ENCODE data around the gene AKAP13.
"Not testable (repeated sequence)": the region's sequence is repeated elsewhere in the genome, so short reads cannot be mapped to it uniquely, and the experiment has no call there.

AKAP13 gene

GRCh38 chr15:85789496-85789875 is 409.1 kb downstream of the AKAP13 start:
- peaks cover 7% of the 10 kb centered on the region for H3K36me3 Mint-ChIP-seq (ENCODE audit: insufficient read depth)
- no peaks in the 10 kb centered on the region for H3K9me3 Mint-ChIP-seq
- no peak for ATAC-seq (replicated peaks; ENCODE audit: extremely low read depth, poor library complexity, severe bottlenecking)
- no peak overlapping the region for H3K4me3 Mint-ChIP-seq
- H3K4me1 Mint-ChIP-seq, result peaks cover 63% of the 10 kb centered on the region
- no peak for DNase-seq (ENCODE audit: low spot score in 2 of 2)
- H3K27me3 Mint-ChIP-seq, result no peaks in the 10 kb centered on the region
- no peak overlapping the region for H3K27ac Mint-ChIP-seq (ENCODE audit: low read depth)

GRCh38 chr15:85792102-85792731 is 411.8 kb downstream of the AKAP13 start:
- Mint-ChIP-seq H3K36me3 (ENCODE audit: insufficient read depth) (peaks cover 6% of the 10 kb centered on the region), H3K9me3 (no peaks in the 10 kb centered on the region), H3K4me1 (peaks cover 52% of the 10 kb centered on the region), H3K27me3 (no peaks in the 10 kb centered on the region), H3K4me3 (peak overlapping the region; percentile 90), H3K27ac (ENCODE audit: low read depth) (peak overlapping the region; percentile 69)
- DNase-seq (ENCODE audit: low spot score in 2 of 2), result no peak
- ATAC-seq (replicated peaks; ENCODE audit: extremely low read depth, poor library complexity, severe bottlenecking), result no peak

- H3K9me3 Mint-ChIP-seq, result no peaks in the 10 kb centered on the region
- no peak for ATAC-seq (replicated peaks; ENCODE audit: extremely low read depth, poor library complexity, severe bottlenecking)
- peaks cover 4% of the 10 kb centered on the region for H3K36me3 Mint-ChIP-seq (ENCODE audit: insufficient read depth)
- DNase-seq (ENCODE audit: low spot score in 2 of 2), result no peak
- peak overlapping the region; percentile 90 for H3K4me3 Mint-ChIP-seq
- H3K27me3 Mint-ChIP-seq, result no peaks in the 10 kb centered on the region
- peaks cover 47% of the 10 kb centered on the region for H3K4me1 Mint-ChIP-seq
- H3K27ac Mint-ChIP-seq (ENCODE audit: low read depth), result peak overlapping the region; percentile 69
These were observed 412.6 kb downstream of the AKAP13 start for GRCh38 chr15:85792912-85793590.

GRCh38 chr15:85793641-85794597 is 413.5 kb downstream of the AKAP13 start:
- peaks cover 47% of the 10 kb centered on the region for H3K4me1 Mint-ChIP-seq
- peaks cover 4% of the 10 kb centered on the region for H3K36me3 Mint-ChIP-seq (ENCODE audit: insufficient read depth)
- H3K4me3 Mint-ChIP-seq, result peak overlapping the region; percentile 90
- H3K9me3 Mint-ChIP-seq, result no peaks in the 10 kb centered on the region
- peak overlapping the region; percentile 69 for H3K27ac Mint-ChIP-seq (ENCODE audit: low read depth)
- H3K27me3 Mint-ChIP-seq, result peaks cover 3% of the 10 kb centered on the region
- no peak for DNase-seq (ENCODE audit: low spot score in 2 of 2)
- peak; percentile 50 for ATAC-seq (replicated peaks; ENCODE audit: extremely low read depth, poor library complexity, severe bottlenecking)

GRCh38 chr15:85794598-85795336 is 414.4 kb downstream of the AKAP13 start, which contains the start of gene KLHL25:
Gene KLHL25, minus strand, starts transcription at chr15:85794925. Its CDS starts 25,115 bp downstream, at chr15:85769810.
- peaks cover 2% of the 10 kb centered on the region for H3K36me3 Mint-ChIP-seq (ENCODE audit: insufficient read depth)
- peaks cover 42% of the 10 kb centered on the region for H3K4me1 Mint-ChIP-seq
- peaks cover 10% of the 10 kb centered on the region for H3K27me3 Mint-ChIP-seq
- H3K27ac Mint-ChIP-seq (ENCODE audit: low read depth), result peak within 1 kb of the TSS; percentile 69
- H3K4me3 Mint-ChIP-seq, result peak within 1 kb of the TSS; percentile 90
- ATAC-seq (replicated peaks; ENCODE audit: extremely low read depth, poor library complexity, severe bottlenecking), result peak; percentile 94
- DNase-seq (ENCODE audit: low spot score in 2 of 2), result peak; percentile 75 to 88
- no peaks in the 10 kb centered on the region for H3K9me3 Mint-ChIP-seq

- H3K27ac Mint-ChIP-seq (ENCODE audit: low read depth), result no peak overlapping the region
- H3K36me3 Mint-ChIP-seq (ENCODE audit: insufficient read depth), result peaks cover 1% of the 10 kb centered on the region
- H3K9me3 Mint-ChIP-seq, result no peaks in the 10 kb centered on the region
- no peak for ATAC-seq (replicated peaks; ENCODE audit: extremely low read depth, poor library complexity, severe bottlenecking)
- no peak for DNase-seq (ENCODE audit: low spot score in 2 of 2)
- H3K27me3 Mint-ChIP-seq, result peaks cover 10% of the 10 kb centered on the region
- H3K4me1 Mint-ChIP-seq, result peaks cover 34% of the 10 kb centered on the region
- H3K4me3 Mint-ChIP-seq, result peak overlapping the region; percentile 90
These were observed 415.2 kb downstream of the AKAP13 start for GRCh38 chr15:85795337-85796305.

GRCh38 chr15:85796371-85796770 is 416.0 kb downstream of the AKAP13 start:
- H3K4me1 Mint-ChIP-seq, result peaks cover 31% of the 10 kb centered on the region
- not testable (repeated sequence) for ATAC-seq (replicated peaks; ENCODE audit: extremely low read depth, poor library complexity, severe bottlenecking); DNase-seq (ENCODE audit: low spot score in 2 of 2); H3K27ac Mint-ChIP-seq (ENCODE audit: low read depth); H3K9me3 Mint-ChIP-seq; H3K36me3 Mint-ChIP-seq (ENCODE audit: insufficient read depth); H3K27me3 Mint-ChIP-seq; H3K4me3 Mint-ChIP-seq
